Measurements from ENCODE around the gene SLIT3.

The SLIT3 gene

DNA sequence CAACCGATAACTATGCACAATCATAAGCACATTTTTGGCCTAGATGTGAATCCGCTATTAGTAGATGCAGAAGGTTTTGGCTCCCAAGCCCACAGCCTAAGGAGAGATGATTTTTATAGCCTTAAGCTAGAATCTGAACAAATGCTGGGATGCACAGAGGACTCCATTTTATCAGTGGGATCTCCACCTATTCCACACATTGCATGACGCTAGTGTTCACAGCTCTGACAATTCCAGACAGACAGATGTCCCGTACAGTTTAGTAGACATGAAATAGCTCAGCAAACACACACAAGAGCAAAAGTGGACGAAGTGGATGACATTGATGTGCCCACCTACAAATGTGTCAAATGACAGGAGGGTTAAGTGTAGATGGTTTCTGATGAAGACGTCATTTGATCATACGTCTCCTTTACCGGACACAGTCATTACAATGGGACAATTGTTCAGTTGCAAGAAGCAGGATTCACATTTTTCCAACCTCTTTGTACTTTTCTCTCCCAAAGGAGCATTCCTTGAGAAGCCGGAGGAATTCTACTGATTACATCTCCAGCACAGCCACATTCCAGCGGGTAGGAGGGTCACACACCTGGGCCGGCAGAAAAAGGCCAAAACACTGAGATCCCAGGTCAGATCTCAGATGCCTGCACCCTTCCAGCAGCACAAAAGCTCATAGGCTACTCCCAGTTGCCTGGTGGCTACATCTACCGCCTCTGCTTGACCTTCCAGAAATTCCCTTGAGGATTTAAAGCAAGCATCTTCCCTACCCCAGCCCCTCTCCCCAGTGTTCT is 202.4 kb downstream of the SLIT3 start:
- no peak for DNase-seq

DNA sequence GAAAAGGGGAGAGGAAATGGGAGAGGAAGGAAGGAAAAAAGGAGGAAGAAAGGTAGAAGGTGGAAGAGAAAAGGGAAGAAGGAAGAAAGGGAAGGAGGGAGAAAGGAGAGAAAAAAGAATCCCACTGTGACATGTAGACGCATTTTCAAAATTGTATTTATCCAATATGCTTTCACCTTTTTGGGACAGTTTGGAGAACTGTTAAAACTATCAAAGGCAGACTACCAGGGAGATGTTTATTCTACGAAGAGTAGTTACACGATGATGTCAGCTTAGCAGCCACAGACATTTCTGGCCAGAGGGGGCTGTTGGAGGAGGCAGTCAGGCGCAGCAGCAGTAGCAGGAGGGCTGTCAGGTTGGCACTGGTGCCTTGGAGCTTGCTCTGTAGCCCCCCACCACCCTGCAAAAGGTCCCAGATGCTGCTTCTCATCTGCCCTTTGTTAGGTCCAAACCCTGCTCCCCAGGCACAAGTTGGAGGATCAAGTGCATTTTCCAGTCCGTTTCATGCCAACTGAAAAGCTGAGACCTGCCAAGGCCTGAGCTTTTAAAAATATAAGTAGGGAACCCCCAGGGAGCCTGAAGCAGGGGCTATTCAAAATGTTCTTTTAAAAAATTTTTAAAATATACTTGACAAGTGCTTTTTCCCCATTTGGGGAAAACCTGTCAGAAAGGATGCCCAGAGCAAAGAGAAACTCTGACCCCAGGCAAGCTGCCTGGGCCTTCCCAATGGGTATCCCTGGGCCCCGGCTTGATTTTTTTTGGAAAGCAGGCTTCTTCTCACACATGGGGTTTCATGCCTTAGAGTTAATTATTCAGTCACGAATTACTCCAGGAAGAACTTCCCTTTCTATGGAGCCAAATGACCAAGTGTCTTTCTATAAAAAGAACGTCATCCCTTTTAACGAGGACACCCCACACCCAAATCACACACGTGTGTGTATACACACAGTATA is 203.3 kb downstream of the SLIT3 start:
- no peak for DNase-seq

DNA sequence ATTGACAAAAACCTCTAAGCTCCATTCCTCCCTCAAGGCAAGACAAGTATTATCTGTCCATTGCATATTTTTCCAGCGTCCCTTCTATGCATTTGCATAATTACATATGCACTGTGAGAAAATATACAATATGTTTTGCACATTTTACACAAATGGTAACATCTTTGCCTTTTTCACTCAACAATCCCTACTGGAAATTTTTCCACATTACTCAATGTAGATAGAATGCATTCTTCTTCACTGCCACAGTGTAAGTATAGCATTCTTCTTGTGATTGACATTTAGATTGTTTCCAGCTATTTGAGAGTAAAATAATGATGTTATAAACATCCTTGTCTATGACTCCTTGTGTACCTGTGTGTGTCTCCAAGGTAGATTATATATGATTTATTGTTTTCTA is 205.0 kb downstream of the SLIT3 start:
- no peak for DNase-seq

DNA sequence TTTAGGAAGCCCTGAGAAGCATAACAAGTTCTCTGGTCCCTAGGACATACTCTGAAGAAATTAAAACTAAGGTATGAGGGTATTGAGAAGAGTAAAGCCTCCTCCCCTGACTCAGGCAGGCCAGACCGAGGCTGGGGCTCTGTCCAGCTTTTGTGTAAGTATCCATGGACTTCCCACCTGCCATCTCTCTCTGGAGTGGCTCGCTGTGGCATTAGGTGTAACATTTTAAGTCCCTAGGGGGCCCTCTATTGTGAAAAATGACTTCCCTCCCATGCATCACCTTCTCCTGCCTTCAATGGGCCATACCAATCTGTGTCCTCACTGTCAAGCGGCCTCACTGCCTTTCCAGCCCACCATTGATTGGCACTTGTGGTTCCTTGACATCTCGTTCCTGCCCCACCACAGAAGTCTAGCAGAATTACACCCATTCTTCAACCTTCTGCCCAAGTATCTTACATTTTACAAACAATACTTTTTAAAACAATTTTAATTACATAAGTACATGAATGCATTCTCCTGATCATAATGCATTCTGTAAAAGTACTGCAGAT is 205.5 kb downstream of the SLIT3 start:
- no peak for DNase-seq

DNA sequence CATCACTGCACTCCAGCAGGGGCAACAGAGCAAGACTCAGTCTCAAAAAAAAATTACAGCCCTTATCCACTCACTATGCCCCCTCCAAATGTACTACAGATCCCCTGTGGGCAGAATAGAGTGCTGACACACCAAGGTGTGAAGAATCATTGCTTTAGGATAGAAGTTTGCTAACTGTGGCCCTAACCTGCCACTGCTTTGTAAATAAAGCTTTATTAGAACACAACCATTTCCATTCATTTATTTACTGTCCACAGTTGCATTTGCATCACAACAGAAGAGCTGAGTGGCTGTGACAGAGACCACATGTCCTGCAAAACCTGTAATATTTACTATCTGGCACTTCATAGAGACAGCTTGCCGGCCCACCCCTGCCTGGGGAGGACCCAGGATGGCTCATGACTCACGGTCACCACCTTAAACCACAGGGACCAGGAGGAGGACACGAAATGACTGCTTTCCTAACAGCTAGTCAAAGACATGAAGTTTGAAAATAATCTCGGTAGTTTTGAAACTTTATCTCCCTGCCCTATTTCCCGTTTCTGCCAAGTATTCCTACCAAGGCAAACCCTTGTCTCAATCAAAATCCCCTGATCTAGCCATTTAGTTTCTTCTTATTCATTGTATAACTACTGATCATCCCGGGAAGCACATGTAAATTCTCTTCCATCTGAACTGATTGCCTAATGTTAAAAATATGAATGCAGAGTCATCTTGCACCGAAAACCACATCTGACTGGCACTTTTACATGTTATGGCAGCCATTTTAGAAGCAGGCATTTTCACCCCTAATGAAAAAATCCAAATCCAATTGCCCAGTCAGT is 206.1 kb downstream of the SLIT3 start:
- no peak for DNase-seq

- DNase-seq = no peak
Measured at GRCh38 chr5:169091396-169091980, 209.5 kb downstream of the SLIT3 start.

- DNase-seq = no peak
Measured at GRCh38 chr5:169089343-169089742, 211.6 kb downstream of the SLIT3 start.

DNA sequence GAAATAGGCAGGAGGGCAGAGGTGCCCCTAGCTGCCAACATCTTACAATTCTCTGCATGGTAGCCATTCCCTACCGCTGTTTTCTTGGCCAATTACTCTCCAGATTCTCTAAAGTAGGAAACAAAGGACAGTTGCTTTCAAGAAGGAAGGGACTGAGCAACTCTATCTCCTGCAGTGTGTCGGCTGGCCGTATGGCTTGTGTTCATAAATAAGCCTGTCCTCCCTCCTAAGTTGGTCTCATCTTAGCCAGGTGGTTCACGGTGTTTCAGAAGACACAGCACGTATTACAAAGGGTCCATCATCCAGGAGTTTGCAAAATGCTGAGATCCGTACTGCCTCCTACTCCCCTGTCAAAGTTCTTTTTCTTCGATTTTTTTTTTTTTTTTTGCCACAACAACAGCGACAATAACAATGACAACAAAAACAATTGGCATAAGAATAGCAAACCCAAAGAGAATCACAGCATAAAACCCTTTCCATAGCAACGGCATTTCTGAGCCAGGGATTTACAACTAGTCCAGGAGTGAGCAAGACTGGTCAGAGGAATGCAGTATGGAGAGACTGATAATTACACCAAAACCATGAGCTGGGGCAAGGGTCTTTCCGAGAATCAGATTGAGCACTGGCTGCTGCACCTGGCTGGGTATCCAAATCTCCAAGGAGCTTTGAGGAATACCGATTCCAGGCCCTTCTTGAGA is 212.8 kb downstream of the SLIT3 start:
- DNase-seq = no peak

GRCh38 chr5:169085636-169086035 is 215.3 kb downstream of the SLIT3 start:
- DNase-seq = no peak

GRCh38 chr5:169085212-169085611 is 215.7 kb downstream of the SLIT3 start:
- no peak for DNase-seq

DNA sequence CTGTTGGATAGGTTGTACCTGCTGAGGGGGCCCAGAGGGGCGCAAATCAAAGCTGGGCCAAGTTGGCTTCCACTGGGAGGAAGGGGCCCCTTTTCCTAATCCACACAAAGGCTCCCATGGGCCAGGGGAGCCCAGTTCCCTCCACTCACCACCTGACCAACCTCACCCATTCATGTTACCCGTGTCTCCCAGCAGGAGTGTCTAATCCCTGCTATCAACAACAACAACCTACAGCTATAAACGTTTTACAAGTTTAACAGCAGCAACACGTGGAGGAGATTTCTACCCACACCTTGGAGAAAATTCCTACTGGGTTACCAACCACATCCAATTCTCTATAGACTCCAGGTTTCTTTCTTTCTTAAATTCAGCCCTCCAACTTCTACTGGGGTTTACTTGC is 216.2 kb downstream of the SLIT3 start:
- no peak for DNase-seq

GRCh38 chr5:169083394-169084018 is 217.4 kb downstream of the SLIT3 start:
- DNase-seq = no peak

GRCh38 chr5:169081000-169081724 is 219.8 kb downstream of the SLIT3 start:
- DNase-seq = no peak

GRCh38 chr5:169080448-169080911 is 220.5 kb downstream of the SLIT3 start:
- DNase-seq = no peak

DNA sequence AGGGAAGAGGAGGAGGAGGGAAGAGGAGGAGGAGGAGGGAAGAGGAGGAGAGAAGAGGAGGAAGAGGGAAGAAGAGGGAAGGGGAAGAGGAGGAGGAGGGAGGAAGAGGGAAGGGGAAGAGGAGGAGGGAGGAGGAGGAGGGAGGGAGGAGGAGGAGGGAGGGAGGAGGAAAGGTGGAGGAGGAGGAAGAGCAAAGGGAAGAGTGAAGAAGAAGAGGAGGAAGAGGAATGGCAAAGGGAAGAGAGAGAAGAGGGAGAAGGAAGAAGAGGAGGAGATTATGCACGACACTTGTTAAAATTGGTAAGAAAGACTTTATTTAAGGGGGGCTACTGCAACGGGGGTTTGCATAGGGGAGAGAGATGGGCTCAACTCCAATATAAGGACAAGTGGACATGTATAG is 221.2 kb downstream of the SLIT3 start:
- DNase-seq = no peak

- DNase-seq = no peak
Measured at GRCh38 chr5:169074839-169075238, 226.1 kb downstream of the SLIT3 start.

GRCh38 chr5:169072233-169072632 is 228.7 kb downstream of the SLIT3 start:
- DNase-seq = no peak

DNA sequence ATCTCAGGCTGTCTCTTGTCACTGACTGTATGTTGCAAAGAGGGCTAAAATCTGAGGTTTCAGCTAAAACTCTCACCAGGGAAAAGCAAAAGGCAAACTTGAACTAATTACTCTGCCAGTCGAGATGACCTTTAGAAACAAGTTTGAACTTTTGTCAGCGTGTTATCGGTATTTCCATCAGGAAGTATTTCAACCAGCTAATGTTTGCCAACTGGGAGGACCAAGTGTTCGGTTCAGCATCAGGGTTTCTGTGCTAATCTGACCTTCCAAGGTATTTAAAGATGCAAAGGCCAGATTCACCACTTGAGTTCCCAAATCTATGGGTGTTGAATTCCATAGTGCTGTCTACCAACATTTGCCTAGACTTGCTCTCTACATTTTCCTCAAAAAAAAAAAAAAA is 230.5 kb downstream of the SLIT3 start:
- no peak for DNase-seq

DNA sequence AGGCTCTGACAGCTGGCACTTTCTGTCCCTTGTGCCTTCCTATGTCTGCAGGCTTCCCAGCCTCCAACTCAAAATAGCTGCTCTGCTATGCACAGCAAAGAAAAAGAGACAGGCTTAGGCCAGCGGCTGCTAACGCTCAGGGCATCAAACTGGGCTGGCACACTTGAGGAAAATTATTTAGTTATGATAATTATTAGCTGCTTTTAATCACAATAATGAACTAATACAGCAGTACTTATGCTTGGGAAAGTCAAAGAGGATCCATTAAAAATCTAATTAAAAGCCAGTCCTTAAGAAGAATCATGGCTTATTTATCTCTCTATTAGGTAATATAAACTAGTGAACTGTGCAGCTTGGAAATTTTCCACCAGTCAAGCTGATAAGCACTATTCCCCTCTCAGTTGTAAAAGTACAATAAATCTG is 233.2 kb downstream of the SLIT3 start:
- DNase-seq = no peak

GRCh38 chr5:169065400-169065799 is 235.5 kb downstream of the SLIT3 start:
- DNase-seq = no peak

Measured in GF-D8 (cell line).